GM18508 (cell line): ENCODE measurements around the gene LYPLA2.
"Not testable (repeated sequence)": the region's sequence is repeated elsewhere in the genome, so short reads cannot be mapped to it uniquely, and the experiment has no call there.

Source experiments
- ATAC-seq: cut with Tn5 transposase; IDR thresholded peaks from one replicate; pipeline ENCODE4 v1.9.1; 2021; ENCODE audit warnings: moderate number of reproducible peaks; ENCODE audit not compliant: insufficient read depth, unreplicated experiment

The LYPLA2 gene

DNA sequence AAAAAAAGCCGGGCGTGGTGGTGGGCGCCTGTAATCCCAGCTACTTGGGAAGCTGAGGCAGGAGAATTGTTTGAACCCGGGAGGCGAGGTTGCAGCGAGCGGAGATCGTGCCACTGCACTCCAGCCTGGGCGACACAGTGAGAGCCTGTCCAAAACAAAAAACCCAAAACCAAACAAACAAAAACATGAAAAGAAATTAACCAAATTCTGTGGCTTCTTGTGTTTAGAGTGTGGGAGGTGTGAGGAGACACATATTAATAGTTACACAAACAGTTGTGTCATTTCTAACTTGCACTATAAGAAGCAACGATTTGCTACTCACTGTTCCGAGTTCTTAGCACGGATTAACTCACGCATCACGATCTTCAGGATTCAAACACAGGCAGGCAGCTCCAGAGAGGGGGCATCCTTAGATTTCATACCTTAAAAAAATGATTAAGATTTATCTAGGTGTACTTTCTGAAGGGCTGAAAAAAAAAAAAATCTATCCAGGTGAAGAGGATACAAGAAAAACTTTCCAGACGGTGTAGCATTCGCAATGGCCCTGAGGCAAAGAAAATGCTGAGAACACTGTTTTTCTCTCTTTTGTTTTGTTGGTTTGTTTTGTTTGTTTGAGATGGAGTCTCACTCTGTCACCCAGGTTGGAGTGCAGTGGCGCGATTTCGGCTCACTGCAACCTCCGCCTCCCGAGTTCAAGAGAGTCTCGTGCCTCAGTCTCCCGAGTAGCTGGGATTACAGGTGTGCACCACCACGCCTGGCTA is 35.0 kb downstream of the LYPLA2 start:
- no peak for ATAC-seq

DNA sequence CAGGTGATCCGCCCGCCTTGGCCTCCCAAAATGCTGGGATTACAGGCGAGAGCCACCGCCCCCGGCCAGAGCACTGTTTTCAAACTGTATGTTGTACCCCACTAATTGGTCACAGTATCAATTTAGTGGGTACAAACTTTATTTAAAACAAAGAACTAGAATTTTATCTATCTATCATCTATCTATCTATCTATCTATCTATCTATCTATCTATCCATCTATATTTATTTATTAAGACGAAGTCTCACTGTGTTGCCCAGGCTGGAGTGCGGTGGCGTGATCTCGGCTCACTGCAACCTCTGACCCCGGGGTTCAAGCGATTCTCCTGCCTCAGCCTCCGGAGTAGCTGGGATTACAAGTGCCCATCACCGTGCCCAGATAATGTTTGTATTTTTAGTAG is 35.6 kb downstream of the LYPLA2 start:
- not testable (repeated sequence) for ATAC-seq

DNA sequence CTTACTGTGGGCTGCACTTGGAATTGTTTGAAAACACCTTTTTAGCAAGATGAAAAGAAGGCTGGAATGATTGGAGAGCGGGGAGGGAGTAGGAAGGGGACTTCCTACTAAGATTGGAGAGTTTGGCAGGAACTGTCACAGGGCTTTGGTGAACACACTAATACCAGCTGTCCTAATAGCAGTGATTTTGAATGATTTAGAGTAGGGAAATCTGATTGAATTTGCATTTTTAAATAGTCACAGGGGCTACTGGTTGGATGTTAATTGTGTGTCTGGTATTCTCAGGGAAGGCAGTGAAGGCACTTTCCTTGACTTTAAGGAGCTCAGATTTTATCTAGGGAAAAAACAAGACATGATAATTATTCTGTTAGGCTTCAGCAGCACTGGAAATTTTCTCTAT is 36.8 kb downstream of the LYPLA2 start:
- ATAC-seq: no peak

DNA sequence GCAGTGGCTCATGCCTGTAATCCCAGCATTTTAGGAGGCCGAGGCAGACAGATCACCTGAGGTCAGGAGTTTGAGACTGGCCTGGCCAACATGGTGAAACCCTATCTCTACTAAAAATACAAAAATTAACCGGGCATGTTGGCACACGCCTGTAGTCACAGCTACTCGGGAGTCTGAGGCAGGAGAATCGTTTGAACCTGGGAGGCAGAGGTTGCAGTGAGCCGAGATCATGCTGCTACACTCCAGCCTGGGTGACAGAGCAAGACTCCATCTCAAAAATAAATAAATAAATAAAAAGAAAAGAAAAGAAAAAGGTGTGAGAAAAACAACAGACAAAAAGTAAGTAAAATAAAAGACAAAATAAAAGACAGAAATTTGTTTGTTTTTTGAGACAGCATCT is 43.2 kb downstream of the LYPLA2 start:
- not testable (repeated sequence) for ATAC-seq

DNA sequence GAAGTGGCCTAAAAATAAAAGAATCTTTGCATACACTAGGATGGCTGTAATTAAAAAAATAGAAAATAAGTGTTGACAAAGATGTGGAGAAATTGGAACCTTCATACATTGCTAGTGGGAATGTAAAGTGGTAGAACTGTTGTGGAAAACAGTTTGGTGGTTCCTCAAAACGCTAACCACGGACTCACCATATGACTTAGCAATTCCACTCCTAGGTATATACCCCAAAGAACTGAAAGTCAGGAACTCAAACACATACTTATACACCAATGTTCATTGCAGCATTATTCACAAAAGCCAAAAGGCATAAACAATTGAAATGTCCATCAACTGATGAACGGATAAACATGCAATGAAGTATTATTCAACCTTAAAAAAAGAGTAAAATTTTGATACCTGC is 45.1 kb downstream of the LYPLA2 start:
- no peak for ATAC-seq

DNA sequence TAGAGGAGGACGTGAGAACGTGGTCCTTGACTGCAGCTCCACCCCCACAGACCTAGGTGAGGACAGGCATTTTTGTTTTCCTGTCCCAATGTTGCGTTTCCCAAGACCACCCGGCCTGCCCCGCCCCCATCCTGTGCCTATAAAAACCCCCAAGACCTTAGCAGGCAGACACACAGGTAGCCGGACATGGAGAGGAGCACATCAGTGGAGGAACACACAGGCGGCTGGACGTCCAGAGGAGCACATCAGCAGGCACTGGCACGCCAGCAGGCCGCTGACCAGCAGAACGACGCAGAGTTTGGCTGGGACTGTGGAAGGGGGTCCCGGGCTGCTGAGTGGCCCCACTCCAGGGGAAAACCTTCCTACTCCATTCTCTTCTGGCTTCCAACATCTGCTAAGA is 47.0 kb downstream of the LYPLA2 start:
- no peak for ATAC-seq

DNA sequence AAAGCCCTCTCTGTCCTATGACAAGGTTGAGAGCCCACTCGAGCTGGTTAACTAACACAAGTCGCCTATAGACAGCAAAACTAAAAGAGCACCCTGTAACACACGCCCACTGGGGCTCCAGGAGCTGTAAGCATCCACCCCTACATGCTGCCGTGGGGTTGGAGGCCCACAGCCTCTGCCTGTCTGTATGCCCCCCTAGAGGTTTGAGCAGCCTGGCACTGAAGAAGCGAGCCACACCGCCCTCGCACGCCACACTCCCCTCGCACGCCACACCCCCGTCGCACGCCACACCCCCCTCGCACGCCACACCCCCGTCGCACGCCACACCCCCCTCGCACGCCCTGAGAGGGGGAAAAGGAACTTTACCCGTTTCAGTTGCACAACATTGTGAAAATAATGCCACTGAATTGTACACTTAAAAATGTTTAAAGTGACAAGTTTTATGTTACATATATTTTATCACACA is 47.5 kb downstream of the LYPLA2 start:
- ATAC-seq: no peak

DNA sequence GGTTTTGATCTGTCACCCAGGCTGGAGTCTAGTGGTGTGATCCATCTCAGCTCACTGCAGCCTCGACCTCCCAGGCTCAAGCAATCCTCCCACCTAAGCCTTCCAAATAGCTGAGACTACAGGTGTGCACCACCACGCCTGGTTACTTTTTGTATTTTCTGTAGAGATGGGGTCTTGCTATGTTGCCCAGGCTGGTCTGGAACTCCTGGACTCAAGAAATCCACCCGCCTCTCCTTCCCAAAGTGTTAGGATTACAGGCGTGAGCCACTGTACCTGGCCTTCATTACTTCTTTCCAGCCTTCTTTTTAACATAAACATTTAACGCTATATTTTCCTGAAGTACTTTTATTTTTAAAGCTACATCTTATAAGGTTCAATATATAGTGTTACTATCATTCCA is 52.7 kb downstream of the LYPLA2 start:
- ATAC-seq: no peak
